Measurements from ENCODE around the gene BCORL1.

DNA sequence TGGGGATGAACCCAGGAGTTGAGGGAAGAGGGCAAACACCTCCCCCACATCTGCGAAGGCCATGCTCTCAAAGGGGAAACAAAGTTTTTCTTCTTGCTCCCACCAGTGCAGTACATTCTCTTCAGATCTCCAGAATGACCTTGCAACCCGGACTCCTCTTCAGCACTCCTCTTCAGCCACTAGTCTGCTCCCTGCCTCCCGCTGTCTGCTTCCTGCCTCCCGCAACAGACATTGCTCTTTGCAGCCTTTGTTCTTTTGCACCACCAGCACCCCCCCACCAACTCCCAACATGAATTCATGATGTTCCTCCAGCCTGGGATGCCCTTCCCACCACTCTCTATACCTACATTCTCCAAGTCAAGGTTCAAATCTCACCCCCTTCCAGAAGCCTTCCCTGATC lies 44.4 kb upstream of the BCORL1 start:
- TF ChIP-seq CTCF (IDR thresholded peaks at IDR 0.05), result no peak
- no peak for TF ChIP-seq POLR2A (IDR thresholded peaks at IDR 0.05)

Measured in thyroid gland (tissue), 4 donors.